NCI-H345 (cell line): ENCODE data around the gene CEMIP.
A peak's percentile ranks its signal among the peaks of the same experiment; 100 is the strongest.

Experiments used
- DNase-seq: peaks from one replicate; lab custom pipeline; 2025; lab: John Stamatoyannopoulos, UW

CEMIP gene

GRCh38 chr15:80979538-80980200, 200.5 kb downstream of the CEMIP start:
- no peak for DNase-seq

- no peak for DNase-seq
Measured at GRCh38 chr15:80982205-80982604, 203.0 kb downstream of the CEMIP start.

GRCh38 chr15:80982839-80983238, 203.7 kb downstream of the CEMIP start:
- DNase-seq: no peak

- DNase-seq: no peak
Measured at GRCh38 chr15:80984856-80985255, 205.7 kb downstream of the CEMIP start.

GRCh38 chr15:80985981-80986380, 206.8 kb downstream of the CEMIP start:
- DNase-seq: no peak

- DNase-seq: no peak
Measured at GRCh38 chr15:80986487-80986886, 207.3 kb downstream of the CEMIP start.

GRCh38 chr15:80988148-80988796, 209.1 kb downstream of the CEMIP start:
- DNase-seq: no peak

GRCh38 chr15:80989081-80989517, 209.9 kb downstream of the CEMIP start:
- no peak for DNase-seq

GRCh38 chr15:80989518-80990478, 210.6 kb downstream of the CEMIP start, which contains the start of gene MESD:
TSS of gene MESD (minus strand) at chr15:80989819. CDS start at chr15:80989791, 28 bp downstream.
- DNase-seq: peak; percentile 93

GRCh38 chr15:80990955-80991354, 211.8 kb downstream of the CEMIP start:
- DNase-seq: no peak

GRCh38 chr15:80991421-80991820, 212.3 kb downstream of the CEMIP start:
- no peak for DNase-seq

GRCh38 chr15:80992006-80992405, 212.8 kb downstream of the CEMIP start:
- DNase-seq: no peak

GRCh38 chr15:80992441-80992840, 213.3 kb downstream of the CEMIP start:
- no peak for DNase-seq

GRCh38 chr15:80996247-80996646, 217.1 kb downstream of the CEMIP start:
- DNase-seq: no peak

- DNase-seq: no peak
Measured at GRCh38 chr15:80997692-80998091, 218.5 kb downstream of the CEMIP start.

- DNase-seq: no peak
Measured at GRCh38 chr15:80998251-80998650, 219.1 kb downstream of the CEMIP start.

GRCh38 chr15:80999623-81000036, 220.5 kb downstream of the CEMIP start:
- no peak for DNase-seq

GRCh38 chr15:81000144-81000623, 221.0 kb downstream of the CEMIP start:
- no peak for DNase-seq

- DNase-seq: peak; percentile 83
Measured at GRCh38 chr15:81000624-81001151, 221.5 kb downstream of the CEMIP start, which contains the start of gene TLNRD1. TSS of gene TLNRD1 (plus strand) at chr15:81000923. CDS start at chr15:81002272, 1,349 bp downstream.
